K562 (cell line): Measurements from ENCODE around the gene RERE. TPM values are rescaled to one million over a fixed set of nuclear protein-coding genes. Genes with fewer than 3 reads are reported as not detected.

Experiments
- ESRRA ChIP-seq: fragments of 450-650 bp; IDR thresholded peaks from 2 replicates; pipeline ENCODE4 v1.6.1; 2014; ENCODE audit warnings: low read depth, mild to moderate bottlenecking, moderate library complexity, borderline replicate concordance
- JUND ChIP-seq, 2 experiments: IDR thresholded peaks; 2 replicates in 1 of 2; 3 replicates in 1 of 2; pipeline ENCODE4 v1.6.1; 2011; ENCODE audit warnings: borderline replicate concordance in 2 of 2, low read depth in 2 of 2, low read length in 2 of 2, improper control_type of control experiment in 1 of 2, missing biosample characterization in 1 of 2, missing genetic modification characterization in 1 of 2, missing genetic modification reagents in 1 of 2
- LEF1 ChIP-seq: fragments of 450-650 bp; IDR thresholded peaks from 2 replicates; pipeline ENCODE4 v1.6.1; 2016; ENCODE audit warnings: mild to moderate bottlenecking
- STAT5A ChIP-seq: IDR thresholded peaks from 2 replicates; pipeline ENCODE4 v1.6.1; 2012; ENCODE audit warnings: low read length, inconsistent platforms, borderline replicate concordance
- STAT5B ChIP-seq: fragments of 250-450 bp; sonication (Bioruptor Pico); IDR thresholded peaks from 2 replicates; pipeline ENCODE4 v1.8.0; 2021; ENCODE audit warnings: mild to moderate bottlenecking, inconsistent platforms
- TOE1 ChIP-seq, 2 experiments: fragments of 450-650 bp in 1 of 2; sonication (generic) in 1 of 2; formaldehyde crosslinking in 1 of 2; IDR thresholded peaks; 2 replicates each; pipeline versions ENCODE4 v1.7.1 to v1.8.0; 2016 to 2022; ENCODE audit warnings: borderline replicate concordance in 2 of 2, mild to moderate bottlenecking in 2 of 2, antibody characterized with exemption in 1 of 2, inconsistent platforms in 1 of 2, low read depth in 1 of 2, missing genetic modification reagents in 1 of 2, moderate library complexity in 1 of 2
- ZNF318 ChIP-seq, 2 experiments: fragments of 450-650 bp; IDR thresholded peaks; 2 replicates each; pipeline ENCODE4 v1.6.1; 2016; ENCODE audit warnings: mild to moderate bottlenecking in 2 of 2, borderline replicate concordance in 1 of 2, low read depth in 1 of 2, moderate library complexity in 1 of 2
- ZNF77 ChIP-seq: fragments of 250-450 bp; sonication (Bioruptor Pico); IDR thresholded peaks from 2 replicates; pipeline ENCODE4 v1.5.0; 2020
- polyA plus RNA-seq, 8 experiments: library from polyadenylated mRNA; depleted of rRNA in 4 of 8; stranded (reverse) in 5 of 8; unstranded in 3 of 8; fragments of >200 nt; fragmentation: Nextera tagmentation in 2 of 8; fragmentation: Illumina TruSeq in 1 of 8; extraction: Ambion mirVana in 2 of 8; extraction: Trizol in 1 of 8; gene quantifications; 2 replicates each; pipeline versions ENCODE4 v1.2.1 to v1.2.3, GENCODE V29; 2011 to 2014; ENCODE audit warnings: inconsistent platforms in 1 of 8, missing spikeins in 1 of 8
- total RNA-seq, 7 experiments: library from RNA; depleted of rRNA in 6 of 7; stranded (reverse); fragments of >200 nt in 6 of 7; fragmentation: Illumina TruSeq in 2 of 7; extraction: Trizol in 2 of 7; gene quantifications; 2 replicates each; pipeline versions ENCODE4 v1.2.1 to v1.2.3, GENCODE V29; 2011 to 2021; ENCODE audit warnings: low replicate concordance in 1 of 7
- TF ChIP-seq, protein P1 (sequence below): fragments of 250-450 bp; sonication (Bioruptor Pico); IDR thresholded peaks from 2 replicates; pipeline ENCODE4 v1.5.0; 2020; ENCODE audit warnings: mild to moderate bottlenecking

The RERE gene
- total and polyA plus RNA-seq, 9 of the 15 experiments (the other 6 are each of a cell fraction or from before 2014, with no cell fraction given): 3.0 to 51.5 (median 13.4) TPM

- TF ChIP-seq ZNF318 (IDR thresholded peaks at IDR 0.05; ENCODE audit: borderline replicate concordance in 1 of 2, low read depth in 1 of 2) (no peak), TOE1 (IDR thresholded peaks at IDR 0.05; ENCODE audit: borderline replicate concordance) (no peak), TOE1 (CRISPR knock-in tag; IDR thresholded peaks at IDR 0.05; ENCODE audit: borderline replicate concordance, low read depth) (no peak), ZNF77 (CRISPR knock-in tag) (no peak), ESRRA (no peak), STAT5B (CRISPR knock-in tag) (no peak), LEF1 (no peak), JUND (IDR thresholded peaks at IDR 0.05; ENCODE audit: borderline replicate concordance, low read depth, low read length) (no peak), JUND (tag; IDR thresholded peaks at IDR 0.05; ENCODE audit: borderline replicate concordance, low read depth, low read length) (no peak), STAT5A (no peak)
- TF ChIP-seq, protein P1, sequence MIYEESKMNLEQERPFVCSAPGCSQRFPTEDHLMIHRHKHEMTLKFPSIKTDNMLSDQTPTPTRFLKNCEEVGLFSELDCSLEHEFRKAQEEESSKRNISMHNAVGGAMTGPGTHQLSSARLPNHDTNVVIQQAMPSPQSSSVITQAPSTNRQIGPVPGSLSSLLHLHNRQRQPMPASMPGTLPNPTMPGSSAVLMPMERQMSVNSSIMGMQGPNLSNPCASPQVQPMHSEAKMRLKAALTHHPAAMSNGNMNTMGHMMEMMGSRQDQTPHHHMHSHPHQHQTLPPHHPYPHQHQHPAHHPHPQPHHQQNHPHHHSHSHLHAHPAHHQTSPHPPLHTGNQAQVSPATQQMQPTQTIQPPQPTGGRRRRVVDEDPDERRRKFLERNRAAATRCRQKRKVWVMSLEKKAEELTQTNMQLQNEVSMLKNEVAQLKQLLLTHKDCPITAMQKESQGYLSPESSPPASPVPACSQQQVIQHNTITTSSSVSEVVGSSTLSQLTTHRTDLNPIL (CRISPR knock-in tag): no peak
Observed at GRCh38 chr1:8343044-8343443, 474.4 kb downstream of the RERE start (continued).
